Thoracic aorta (tissue), 2 donors: ENCODE measurements around the gene USP32. TPM values are rescaled to one million over a fixed set of nuclear protein-coding genes. Genes with fewer than 3 reads are reported as not detected.

Experiments
- ATAC-seq: fragments of 150-250 bp; one replicate; pipeline ENCODE4 v1.8.0; 2017; ENCODE audit warnings: low read depth; ENCODE audit not compliant: insufficient number of reproducible peaks, low FRiP score
- DNase-seq: peaks from one replicate; pipeline ENCODE4 v3.0.0-alpha.2; 2020; ENCODE audit warnings: low spot score
- H3K27ac ChIP-seq, 2 donors: fragments of 200-600 bp; sonication (generic); 1 replicate in 1 of 2; 2 replicates in 1 of 2; pipeline ENCODE4 v1.5.1; 2016; ENCODE audit warnings: mild to moderate bottlenecking in 2 of 2, moderate library complexity in 2 of 2
- H3K27me3 ChIP-seq: fragments of 200-600 bp; sonication (generic); replicated peaks from 2 replicates; pipeline ENCODE4 v1.6.0; 2016; ENCODE audit warnings: mild to moderate bottlenecking; ENCODE audit not compliant: insufficient read depth
- H3K36me3 ChIP-seq: fragments of 200-600 bp; sonication (generic); one replicate; pipeline ENCODE4 v1.5.1; 2016
- H3K4me1 ChIP-seq, 2 donors: fragments of 200-600 bp; sonication (generic); 1 replicate in 1 of 2; 2 replicates in 1 of 2; pipeline versions ENCODE4 v1.5.1 to v1.6.0; 2016; ENCODE audit warnings: low read depth in 2 of 2, mild to moderate bottlenecking in 1 of 2; ENCODE audit not compliant: control insufficient read depth in 1 of 2
- H3K4me3 ChIP-seq: fragments of 200-600 bp; sonication (generic); 2 replicates; pipeline ENCODE4 v1.5.1; 2016; ENCODE audit warnings: mild to moderate bottlenecking
- H3K9me3 ChIP-seq: fragments of 200-600 bp; sonication (generic); 2 replicates; pipeline ENCODE4 v1.5.1; 2016
- CTCF ChIP-seq: fragments of 200-600 bp; sonication (generic); IDR thresholded peaks from one replicate; pipeline ENCODE4 v1.5.1; 2019; ENCODE audit warnings: antibody characterized with exemption
- total RNA-seq, 2 donors: library from RNA; depleted of rRNA; stranded (reverse); fragments of >200 nt; gene quantifications; one replicate each; pipeline versions ENCODE4 v1.1.0 to v1.2.3, GENCODE V29; 2016

USP32 gene
- total RNA-seq, 2 donors from 2014 or later, result 24.8 to 58.4 TPM

GRCh38 chr17:60359415-60359814 lies 32.5 kb downstream of the USP32 start:
- Histone ChIP-seq H3K36me3 (no peaks in the 10 kb centered on the region), H3K9me3 (no peaks in the 10 kb centered on the region), H3K27ac (no peak overlapping the region), H3K4me3 (no peak overlapping the region), H3K27me3 (no peaks in the 10 kb centered on the region), H3K4me1 (peaks cover 8 to 10% of the 10 kb centered on the region in 2 donors)
- no peak for TF ChIP-seq CTCF
- ATAC-seq (no peak), DNase-seq (no peak)

GRCh38 chr17:60358606-60359225 lies 33.2 kb downstream of the USP32 start:
- peaks cover 8 to 13% of the 10 kb centered on the region in 2 donors for H3K4me1 ChIP-seq
- H3K27ac ChIP-seq, result no peak overlapping the region
- ATAC-seq (no peak), DNase-seq (no peak)
- no peak overlapping the region for H3K4me3 ChIP-seq
- H3K27me3 ChIP-seq, result no peaks in the 10 kb centered on the region
- no peak for TF ChIP-seq CTCF
- no peaks in the 10 kb centered on the region for H3K36me3 ChIP-seq
- no peaks in the 10 kb centered on the region for H3K9me3 ChIP-seq

GRCh38 chr17:60356940-60357339 lies 35.0 kb downstream of the USP32 start:
- TF ChIP-seq CTCF, result no peak
- H3K9me3 ChIP-seq, result no peaks in the 10 kb centered on the region
- no peak overlapping the region for H3K27ac ChIP-seq
- no peak overlapping the region for H3K4me3 ChIP-seq
- no peaks in the 10 kb centered on the region for H3K27me3 ChIP-seq
- ATAC-seq, result no peak
- peaks cover 8 to 13% of the 10 kb centered on the region in 2 donors for H3K4me1 ChIP-seq
- DNase-seq, result no peak
- H3K36me3 ChIP-seq, result no peaks in the 10 kb centered on the region

- no peak overlapping the region for H3K27ac ChIP-seq
- TF ChIP-seq CTCF, result no peak
- no peaks in the 10 kb centered on the region for H3K9me3 ChIP-seq
- H3K4me1 ChIP-seq, result peaks cover 8 to 22% of the 10 kb centered on the region in 2 donors
- no peak for ATAC-seq
- H3K36me3 ChIP-seq, result no peaks in the 10 kb centered on the region
- H3K4me3 ChIP-seq, result no peak overlapping the region
- no peak for DNase-seq
- no peaks in the 10 kb centered on the region for H3K27me3 ChIP-seq
These were observed 36.0 kb downstream of the USP32 start for GRCh38 chr17:60355663-60356594.

GRCh38 chr17:60354223-60354622 lies 37.7 kb downstream of the USP32 start:
- H3K4me3 ChIP-seq, result no peak overlapping the region
- no peaks in the 10 kb centered on the region for H3K36me3 ChIP-seq
- no peak overlapping the region for H3K27ac ChIP-seq
- ATAC-seq (no peak), DNase-seq (no peak)
- no peak for TF ChIP-seq CTCF
- H3K4me1 ChIP-seq, result peaks cover 8 to 22% of the 10 kb centered on the region in 2 donors
- H3K27me3 ChIP-seq, result no peaks in the 10 kb centered on the region
- H3K9me3 ChIP-seq, result no peaks in the 10 kb centered on the region
